ENCODE results near the gene RENBP.

GRCh38 chrX:153931151-153931550 lies 13.3 kb downstream of the RENBP start:
- TF ChIP-seq FUS (optimal IDR thresholded peaks at IDR 0.05; ENCODE audit: low read depth, low read length) (no peak), SNAPC5 (CRISPR knock-in tag; IDR thresholded peaks at IDR 0.05) (no peak), CTCF (IDR thresholded peaks at IDR 0.05 in 2 of 3, conservative IDR thresholded peaks at IDR 0.05 in 1 of 3; ENCODE audit: insufficient read depth in 2 of 3, low read depth in 1 of 3, low read length in 3 of 3) (no peak), RBM39 (optimal IDR thresholded peaks at IDR 0.05; ENCODE audit: low read depth, low read length) (no peak), ZNF23 (CRISPR knock-in tag; IDR thresholded peaks at IDR 0.05) (no peak), SREBF2 (CRISPR knock-in tag; IDR thresholded peaks at IDR 0.05) (no peak), CBX5 (IDR thresholded peaks at IDR 0.05; ENCODE audit: borderline replicate concordance, low read depth) (no peak), RNF2 (IDR thresholded peaks at IDR 0.05) (no peak), USF1 (CRISPR knock-in tag; IDR thresholded peaks at IDR 0.05) (no peak)
